ENCODE measurements around the gene HMCN1. TPM values are rescaled to one million over a fixed set of nuclear protein-coding genes. Genes with fewer than 3 reads are reported as not detected.

HMCN1 gene
- total and polyA plus RNA-seq, 8 donors: 0.12 to 15.1 (median 0.86) TPM

DNA sequence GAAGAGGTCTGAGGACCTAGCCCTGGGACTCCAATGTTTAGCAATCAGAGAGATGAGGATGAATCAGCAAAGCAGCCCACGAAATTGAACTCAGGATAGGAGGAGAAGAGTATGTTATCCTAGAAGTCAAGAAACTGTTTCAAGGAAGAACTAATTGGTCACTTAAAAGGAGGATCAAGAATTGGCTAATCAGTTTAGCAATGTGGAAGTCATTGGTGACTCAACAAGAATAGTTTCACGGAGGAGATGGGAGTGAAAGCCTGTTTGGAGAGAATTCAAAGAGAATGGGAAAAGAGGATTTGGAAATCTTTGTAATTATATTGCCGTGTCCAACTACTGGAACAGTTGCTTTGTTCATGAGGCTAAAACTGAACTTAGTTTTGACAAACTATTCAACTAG, 7.4 kb downstream of the HMCN1 start:
- H3K9me3 ChIP-seq: peaks cover 0 to 5% (median 0%) of the 10 kb centered on the region in 4 donors
- no peak overlapping the region for H3K27ac ChIP-seq
- intact Hi-C loops (cut with DNase I; ENCODE audit: low total_unique reads): no loop called here
- H3K4me3 ChIP-seq: no peak overlapping the region
- no peak for TF ChIP-seq EP300 (IDR thresholded peaks at IDR 0.05)
- no peak for TF ChIP-seq POLR2A (IDR thresholded peaks at IDR 0.05)
- no peak for TF ChIP-seq POLR2AphosphoS5 (IDR thresholded peaks at IDR 0.05)
- TF ChIP-seq, protein P1, sequence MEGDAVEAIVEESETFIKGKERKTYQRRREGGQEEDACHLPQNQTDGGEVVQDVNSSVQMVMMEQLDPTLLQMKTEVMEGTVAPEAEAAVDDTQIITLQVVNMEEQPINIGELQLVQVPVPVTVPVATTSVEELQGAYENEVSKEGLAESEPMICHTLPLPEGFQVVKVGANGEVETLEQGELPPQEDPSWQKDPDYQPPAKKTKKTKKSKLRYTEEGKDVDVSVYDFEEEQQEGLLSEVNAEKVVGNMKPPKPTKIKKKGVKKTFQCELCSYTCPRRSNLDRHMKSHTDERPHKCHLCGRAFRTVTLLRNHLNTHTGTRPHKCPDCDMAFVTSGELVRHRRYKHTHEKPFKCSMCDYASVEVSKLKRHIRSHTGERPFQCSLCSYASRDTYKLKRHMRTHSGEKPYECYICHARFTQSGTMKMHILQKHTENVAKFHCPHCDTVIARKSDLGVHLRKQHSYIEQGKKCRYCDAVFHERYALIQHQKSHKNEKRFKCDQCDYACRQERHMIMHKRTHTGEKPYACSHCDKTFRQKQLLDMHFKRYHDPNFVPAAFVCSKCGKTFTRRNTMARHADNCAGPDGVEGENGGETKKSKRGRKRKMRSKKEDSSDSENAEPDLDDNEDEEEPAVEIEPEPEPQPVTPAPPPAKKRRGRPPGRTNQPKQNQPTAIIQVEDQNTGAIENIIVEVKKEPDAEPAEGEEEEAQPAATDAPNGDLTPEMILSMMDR (IDR thresholded peaks at IDR 0.05): no peak
- no peaks in the 10 kb centered on the region for H3K4me1 ChIP-seq
- DNase-seq: no peak
- no peaks in the 10 kb centered on the region for H3K27me3 ChIP-seq
- WGBS, 5 donors: 66 to 79% (median 78%) methylated on average over 3 of the region's 3 CpGs
- no peaks in the 10 kb centered on the region for H3K36me3 ChIP-seq

DNA sequence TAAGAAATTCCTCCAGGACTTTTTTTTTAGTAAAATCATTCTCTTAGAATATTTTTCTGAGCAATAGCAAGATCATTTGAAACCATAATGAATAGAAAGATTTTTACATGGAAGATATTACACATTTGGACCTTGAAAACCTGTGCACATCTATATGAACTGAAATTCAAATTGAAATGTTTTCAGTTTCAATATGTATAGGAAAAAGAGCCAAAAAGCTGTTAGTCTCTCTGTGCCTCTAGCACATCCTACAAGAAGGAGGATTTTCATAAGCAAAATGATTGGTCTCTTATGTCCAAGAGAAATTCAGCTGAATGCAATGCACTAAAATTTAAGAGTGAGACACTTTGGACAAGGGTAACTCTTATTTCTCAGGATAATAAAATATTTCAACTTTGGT, 8.2 kb downstream of the HMCN1 start:
- Histone ChIP-seq H3K36me3 (no peaks in the 10 kb centered on the region), H3K27ac (no peak overlapping the region), H3K27me3 (no peaks in the 10 kb centered on the region), H3K9me3 (peaks cover 0 to 5% (median 0%) of the 10 kb centered on the region in 4 donors), H3K4me3 (no peak overlapping the region), H3K4me1 (no peaks in the 10 kb centered on the region)
- TF ChIP-seq POLR2A (IDR thresholded peaks at IDR 0.05): no peak
- TF ChIP-seq EP300 (IDR thresholded peaks at IDR 0.05): no peak
- TF ChIP-seq, protein P1 (IDR thresholded peaks at IDR 0.05): no peak
- TF ChIP-seq POLR2AphosphoS5 (IDR thresholded peaks at IDR 0.05): no peak
- DNase-seq: no peak
- intact Hi-C loops (cut with DNase I; ENCODE audit: low total_unique reads): no loop called here

DNA sequence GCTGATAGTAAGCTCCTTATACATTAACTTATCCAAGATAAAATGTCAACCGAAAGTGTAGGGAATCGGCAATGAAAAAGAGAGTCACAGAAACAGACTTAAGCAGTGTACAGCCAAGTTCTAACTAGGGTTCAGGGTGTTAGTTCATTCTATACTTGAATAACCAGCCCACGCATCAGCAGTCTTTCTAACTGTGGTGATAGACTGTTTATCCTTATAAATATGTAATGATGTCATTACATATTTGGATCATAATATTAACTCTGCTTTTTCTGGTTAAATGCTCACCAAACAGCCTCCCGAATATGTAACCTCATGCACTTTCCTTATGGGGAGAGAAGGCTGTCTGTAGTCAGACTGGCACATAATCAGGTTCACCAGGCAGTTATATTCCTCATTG, 11.0 kb downstream of the HMCN1 start:
- no peaks in the 10 kb centered on the region for H3K36me3 ChIP-seq
- intact Hi-C loops (cut with DNase I; ENCODE audit: low total_unique reads): no loop called here
- peaks cover 0 to 5% (median 0%) of the 10 kb centered on the region in 4 donors for H3K9me3 ChIP-seq
- DNase-seq: no peak
- H3K27ac ChIP-seq: no peak overlapping the region
- WGBS, 5 donors: 72 to 81% (median 73%) methylated on average over 4 of the region's 4 CpGs
- no peaks in the 10 kb centered on the region for H3K27me3 ChIP-seq
- TF ChIP-seq EP300 (IDR thresholded peaks at IDR 0.05) (no peak), POLR2AphosphoS5 (IDR thresholded peaks at IDR 0.05) (no peak), POLR2A (IDR thresholded peaks at IDR 0.05) (no peak)
- TF ChIP-seq, protein P1 (IDR thresholded peaks at IDR 0.05): no peak
- H3K4me1 ChIP-seq: no peaks in the 10 kb centered on the region
- H3K4me3 ChIP-seq: no peak overlapping the region

DNA sequence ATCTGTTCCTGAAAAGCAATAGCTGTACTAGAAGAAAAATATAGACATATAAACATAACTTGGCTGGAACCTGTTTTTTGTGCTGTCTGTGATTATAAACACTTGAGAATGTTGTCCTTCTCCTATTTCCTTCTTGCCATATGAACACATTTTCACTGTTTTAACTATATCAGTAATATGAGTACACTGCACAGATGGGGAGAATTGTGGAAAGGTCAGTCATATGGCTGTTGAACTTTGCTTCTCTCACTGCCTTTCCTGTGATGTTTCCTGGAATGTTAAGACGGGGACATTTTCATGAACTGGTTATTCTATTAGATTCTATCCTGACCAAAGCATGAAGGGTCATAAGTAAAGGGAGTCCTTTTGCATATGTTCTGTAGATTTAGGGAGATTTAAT, 24.9 kb downstream of the HMCN1 start:
- intact Hi-C loops (cut with DNase I; ENCODE audit: low total_unique reads): no loop called here
- Histone ChIP-seq H3K27me3 (no peaks in the 10 kb centered on the region), H3K9me3 (no peaks in the 10 kb centered on the region), H3K27ac (no peak overlapping the region), H3K36me3 (no peaks in the 10 kb centered on the region), H3K4me3 (no peak overlapping the region), H3K4me1 (peaks cover 0 to 8% (median 0%) of the 10 kb centered on the region in 4 donors)
- TF ChIP-seq, protein P1 (IDR thresholded peaks at IDR 0.05): no peak
- TF ChIP-seq POLR2A (IDR thresholded peaks at IDR 0.05) (no peak), POLR2AphosphoS5 (IDR thresholded peaks at IDR 0.05) (no peak), EP300 (IDR thresholded peaks at IDR 0.05) (no peak)
- WGBS, 5 donors: 54 to 91% (median 74%) methylated on average over 1 of the region's 1 CpG
- peak in 1 of 2 donors; percentile 34 for DNase-seq

All from stomach (tissue), 9 donors.